ENCODE measurements around the gene OTOP3.

Gene OTOP3

GRCh38 chr17:74918906-74919305 lies 16.8 kb upstream of the OTOP3 start:
- no peak for DNase-seq

- DNase-seq: no peak
These were observed 16.0 kb upstream of the OTOP3 start for GRCh38 chr17:74919440-74920305.

- no peak for DNase-seq
These were observed 15.4 kb upstream of the OTOP3 start for GRCh38 chr17:74920306-74920620.

GRCh38 chr17:74920642-74921025 lies 15.1 kb upstream of the OTOP3 start:
- peak; percentile 36 for DNase-seq

- peak; percentile 36 for DNase-seq
These were observed 14.5 kb upstream of the OTOP3 start for GRCh38 chr17:74921026-74921681.

- no peak for DNase-seq
These were observed 13.9 kb upstream of the OTOP3 start for GRCh38 chr17:74921769-74922168.

- peak; percentile 21 for DNase-seq
These were observed 13.5 kb upstream of the OTOP3 start for GRCh38 chr17:74922172-74922571.

GRCh38 chr17:74922694-74923537 lies 12.8 kb upstream of the OTOP3 start, which contains the start of gene USH1G:
Gene USH1G (minus strand): TSS chr17:74923255. CDS start chr17:74923073, 182 bp downstream.
- DNase-seq: peak; percentile 55

GRCh38 chr17:74923538-74924249 lies 12.0 kb upstream of the OTOP3 start:
- DNase-seq: peak; percentile 71

GRCh38 chr17:74924250-74924948 lies 11.3 kb upstream of the OTOP3 start, which contains the start of gene OTOP2:
Gene OTOP2 (plus strand): TSS chr17:74924273. CDS start chr17:74924633, 360 bp downstream.
- DNase-seq: peak; percentile 42

- no peak for DNase-seq
These were observed 10.5 kb upstream of the OTOP3 start for GRCh38 chr17:74925242-74925641.

- no peak for DNase-seq
These were observed 6.9 kb upstream of the OTOP3 start for GRCh38 chr17:74928786-74929185.

GRCh38 chr17:74930535-74931036 lies 5.1 kb upstream of the OTOP3 start:
- DNase-seq: no peak

GRCh38 chr17:74935048-74935447 lies 650 bp upstream of the OTOP3 start:
- no peak for DNase-seq

- DNase-seq: no peak
These were observed 737 bp downstream of the OTOP3 start for GRCh38 chr17:74936470-74936799.

GRCh38 chr17:74937064-74938051 lies 1.7 kb downstream of the OTOP3 start:
- DNase-seq: no peak

- DNase-seq: no peak
These were observed 2.7 kb downstream of the OTOP3 start for GRCh38 chr17:74938194-74938950.

- DNase-seq: no peak
These were observed 3.8 kb downstream of the OTOP3 start for GRCh38 chr17:74939534-74939933.

GRCh38 chr17:74941128-74941725 lies 5.5 kb downstream of the OTOP3 start:
- DNase-seq: no peak

Measured in NCI-H69 (cell line).